ENCODE measurements around the gene USP17L20. TPM values are rescaled to one million over a fixed set of nuclear protein-coding genes. Genes with fewer than 3 reads are reported as not detected.

USP17L20 gene
- total RNA-seq, 2 donors from 2014 or later, result not detected

Other genes starting within 250 kb of the USP17L20 start
- gene FAM90A26, start 87.7 kb upstream of the USP17L20 start, total RNA-seq, result not detected
- gene USP17L10, start 47.5 kb upstream of the USP17L20 start, total RNA-seq, result not detected
- gene USP17L11, start 42.7 kb upstream of the USP17L20 start, total RNA-seq, result not detected
- gene USP17L12, start 38.0 kb upstream of the USP17L20 start, total RNA-seq, result not detected
- not detected for gene USP17L13, start 33.2 kb upstream of the USP17L20 start, total RNA-seq
- gene USP17L15, start 23.7 kb upstream of the USP17L20 start, total RNA-seq, result under 1 TPM in 1 of 2 donors, not detected in 1; 0.14 TPM
- not detected for gene USP17L17, start 14.2 kb upstream of the USP17L20 start, total RNA-seq
- gene USP17L18, start 9.5 kb upstream of the USP17L20 start, total RNA-seq, result not detected
- not detected for gene USP17L19, start 4.7 kb upstream of the USP17L20 start, total RNA-seq
- gene USP17L21, start 4.7 kb downstream of the USP17L20 start, total RNA-seq, result not detected
- gene USP17L22, start 9.5 kb downstream of the USP17L20 start, total RNA-seq, result not detected
- not detected for gene USP17L24, start 67.0 kb downstream of the USP17L20 start, total RNA-seq
- gene USP17L25, start 71.8 kb downstream of the USP17L20 start, total RNA-seq, result not detected
- not detected for gene USP17L26, start 76.5 kb downstream of the USP17L20 start, total RNA-seq
- gene USP17L5, start 81.3 kb downstream of the USP17L20 start, total RNA-seq, result not detected
- not detected for gene USP17L27, start 86.0 kb downstream of the USP17L20 start, total RNA-seq
- not detected for gene USP17L28, start 90.8 kb downstream of the USP17L20 start, total RNA-seq
- not detected for gene USP17L29, start 95.5 kb downstream of the USP17L20 start, total RNA-seq
- gene USP17L30, start 105.0 kb downstream of the USP17L20 start, total RNA-seq, result not detected
- not detected for gene DEFB131A, start 186.3 kb downstream of the USP17L20 start, total RNA-seq

All from posterior vena cava (tissue), 2 donors.